Omental fat pad (tissue), 4 donors: ENCODE results near the gene CLEC17A. TPM values are rescaled to one million over a fixed set of nuclear protein-coding genes. Genes with fewer than 3 reads are reported as not detected.
A peak's percentile ranks its signal among the peaks of the same experiment; 100 is the strongest.
"Not testable (repeated sequence)": the region's sequence is repeated elsewhere in the genome, so short reads cannot be mapped to it uniquely, and the experiment has no call there.

ENCODE experiments used
- ATAC-seq: fragments of 150-250 bp; one replicate; pipeline ENCODE4 v1.9.1; 2016; ENCODE audit warnings: mild to moderate bottlenecking, moderate library complexity; ENCODE audit not compliant: low FRiP score
- DNase-seq: peaks from one replicate; pipeline ENCODE4 v3.0.0-alpha.2; 2019; ENCODE audit warnings: low spot score
- total RNA-seq, 4 donors: library from RNA; depleted of rRNA; stranded (reverse); fragments of >200 nt; gene quantifications; one replicate each; pipeline ENCODE4 v1.1.0, GENCODE V29; 2016
- TF ChIP-seq, protein P1 (sequence below), 3 donors: fragments of 450-650 bp; IDR thresholded peaks; one replicate each; pipeline ENCODE4 v1.5.1; 2016 to 2017; ENCODE audit warnings: antibody characterized with exemption in 3 of 3, mild to moderate bottlenecking in 3 of 3, moderate library complexity in 2 of 3

The CLEC17A gene
- total RNA-seq, 4 donors from 2014 or later: 0.19 TPM; not detected in 3

DNA sequence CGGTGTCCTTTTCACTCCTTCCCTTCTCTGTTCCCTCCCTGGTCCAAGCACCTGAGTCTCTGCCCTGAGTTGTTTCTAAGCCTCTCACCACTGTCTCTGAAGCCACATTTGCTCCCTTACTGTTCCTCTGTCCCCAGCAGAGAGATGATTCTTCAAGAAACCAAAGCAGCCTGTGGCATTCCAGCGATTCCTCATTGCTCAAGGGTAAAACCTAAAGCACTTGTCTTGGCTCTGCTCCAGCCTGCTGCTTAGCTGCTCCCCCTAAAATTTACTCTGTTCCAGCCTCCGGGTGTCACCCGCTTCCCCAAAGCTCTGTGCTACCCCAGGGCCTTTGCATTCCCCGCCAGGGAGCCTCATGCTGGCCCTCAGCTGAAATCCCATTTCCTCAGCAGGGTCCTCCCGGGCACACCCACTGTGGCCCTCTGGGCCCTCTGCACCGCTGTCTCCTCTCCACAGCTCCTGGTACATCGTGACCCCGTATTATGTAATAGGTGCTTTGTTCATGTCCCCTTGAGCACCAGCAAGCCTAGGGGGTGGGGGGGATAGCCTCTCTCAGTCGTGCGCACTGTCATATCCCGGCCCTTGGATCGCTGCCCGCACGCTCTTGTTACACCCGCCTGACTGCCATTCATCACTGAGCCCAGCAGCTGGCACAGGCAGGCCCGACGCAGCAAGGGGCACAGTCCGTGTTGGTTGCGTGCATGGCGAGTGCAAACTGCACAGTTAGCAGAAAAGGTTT is 37.7 kb upstream of the CLEC17A start:
- TF ChIP-seq, protein P1, sequence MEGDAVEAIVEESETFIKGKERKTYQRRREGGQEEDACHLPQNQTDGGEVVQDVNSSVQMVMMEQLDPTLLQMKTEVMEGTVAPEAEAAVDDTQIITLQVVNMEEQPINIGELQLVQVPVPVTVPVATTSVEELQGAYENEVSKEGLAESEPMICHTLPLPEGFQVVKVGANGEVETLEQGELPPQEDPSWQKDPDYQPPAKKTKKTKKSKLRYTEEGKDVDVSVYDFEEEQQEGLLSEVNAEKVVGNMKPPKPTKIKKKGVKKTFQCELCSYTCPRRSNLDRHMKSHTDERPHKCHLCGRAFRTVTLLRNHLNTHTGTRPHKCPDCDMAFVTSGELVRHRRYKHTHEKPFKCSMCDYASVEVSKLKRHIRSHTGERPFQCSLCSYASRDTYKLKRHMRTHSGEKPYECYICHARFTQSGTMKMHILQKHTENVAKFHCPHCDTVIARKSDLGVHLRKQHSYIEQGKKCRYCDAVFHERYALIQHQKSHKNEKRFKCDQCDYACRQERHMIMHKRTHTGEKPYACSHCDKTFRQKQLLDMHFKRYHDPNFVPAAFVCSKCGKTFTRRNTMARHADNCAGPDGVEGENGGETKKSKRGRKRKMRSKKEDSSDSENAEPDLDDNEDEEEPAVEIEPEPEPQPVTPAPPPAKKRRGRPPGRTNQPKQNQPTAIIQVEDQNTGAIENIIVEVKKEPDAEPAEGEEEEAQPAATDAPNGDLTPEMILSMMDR (IDR thresholded peaks at IDR 0.05): no peak
- ATAC-seq: no peak
- DNase-seq: no peak

DNA sequence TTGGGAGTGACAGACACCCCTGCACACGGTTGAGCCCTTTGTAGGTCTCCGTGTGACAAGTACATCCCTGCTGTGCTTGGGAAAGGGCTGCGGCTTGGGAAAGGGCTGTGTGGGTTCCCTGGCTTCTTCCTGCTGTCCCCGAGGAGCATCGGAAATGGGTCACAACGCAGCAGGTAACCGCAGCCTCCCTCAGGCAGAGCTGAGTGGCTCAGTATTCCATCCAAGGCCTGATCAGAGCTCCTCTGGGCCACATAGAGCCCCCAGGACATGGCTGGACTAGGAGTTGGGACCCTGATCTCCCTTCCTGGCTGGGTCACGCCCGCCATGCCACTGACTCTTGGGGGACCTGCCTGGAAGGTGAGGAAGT is 37.2 kb upstream of the CLEC17A start:
- ATAC-seq (no peak), DNase-seq (no peak)
- TF ChIP-seq, protein P1 (IDR thresholded peaks at IDR 0.05): no peak

DNA sequence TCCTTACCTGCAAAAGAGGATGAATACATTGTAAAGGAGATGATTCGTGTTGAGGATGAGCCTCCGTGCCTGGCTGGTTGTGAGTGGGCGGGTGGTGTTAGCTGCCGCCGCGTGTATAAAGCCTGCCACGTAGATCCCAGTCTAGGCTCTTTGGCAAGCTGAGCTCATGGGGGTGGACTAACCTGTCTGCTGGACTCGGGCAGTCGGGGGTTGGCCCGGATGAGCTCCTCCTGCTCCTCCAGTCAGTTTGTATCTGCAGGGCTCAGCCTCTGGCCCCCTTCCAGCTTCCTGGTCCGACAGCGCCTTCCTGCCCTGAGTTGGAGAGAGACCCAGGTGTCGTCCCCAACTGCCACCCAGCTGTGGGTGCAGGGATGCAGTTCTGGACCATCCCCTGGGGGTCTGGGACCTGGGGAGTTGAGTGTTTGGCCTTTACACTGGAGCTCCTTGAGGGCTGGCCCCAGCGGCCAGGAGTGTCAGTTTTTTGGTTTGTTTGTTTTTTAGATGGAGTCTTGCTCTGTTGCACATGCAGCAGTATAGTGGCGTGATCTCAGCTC is 32.6 kb upstream of the CLEC17A start:
- TF ChIP-seq, protein P1 (IDR thresholded peaks at IDR 0.05): no peak
- ATAC-seq: peak; percentile 35
- no peak for DNase-seq

DNA sequence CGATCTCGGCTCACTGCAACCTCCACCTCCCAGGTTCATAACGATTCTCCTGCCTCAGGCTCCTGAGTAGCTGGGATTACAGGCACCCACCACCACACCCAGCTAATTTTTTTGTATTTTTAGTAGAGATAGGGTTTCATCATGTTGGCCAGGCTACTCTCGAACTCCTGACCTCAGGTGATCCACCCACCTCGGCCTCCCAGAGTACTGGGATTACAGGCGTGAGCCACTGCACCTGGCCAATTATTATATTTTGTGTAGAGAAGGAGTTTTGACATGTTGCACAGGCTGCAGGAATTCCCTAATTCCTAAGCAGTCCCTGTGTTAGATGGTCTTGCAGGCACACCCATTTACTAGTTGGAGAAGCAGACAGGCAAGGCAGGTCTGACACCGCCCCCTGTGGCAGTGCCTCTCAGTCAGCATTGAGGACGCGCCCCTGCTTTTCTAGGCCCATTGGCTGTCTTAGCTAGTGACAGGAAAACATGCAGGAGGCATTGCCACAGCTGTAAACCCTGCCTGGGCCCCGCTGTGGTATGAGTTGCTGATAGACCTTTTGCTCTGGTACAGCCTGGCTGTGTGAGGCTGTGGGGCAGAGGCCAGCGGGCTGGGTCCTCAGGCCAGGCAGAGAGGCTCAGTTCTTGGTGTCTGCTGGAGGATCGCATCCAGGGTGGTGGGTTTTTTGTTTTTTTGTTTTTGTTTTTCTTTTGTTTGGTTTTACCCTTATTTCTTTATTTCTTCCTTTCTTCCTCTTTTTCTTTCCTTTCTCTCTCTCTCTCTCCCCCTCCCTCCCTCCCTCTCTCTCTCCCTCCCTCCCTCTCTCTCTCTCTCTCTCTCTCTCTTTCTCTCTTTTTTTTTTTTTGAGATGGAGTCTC is 31.5 kb upstream of the CLEC17A start:
- not testable (repeated sequence) for DNase-seq
- peak; percentile 56 for ATAC-seq

DNA sequence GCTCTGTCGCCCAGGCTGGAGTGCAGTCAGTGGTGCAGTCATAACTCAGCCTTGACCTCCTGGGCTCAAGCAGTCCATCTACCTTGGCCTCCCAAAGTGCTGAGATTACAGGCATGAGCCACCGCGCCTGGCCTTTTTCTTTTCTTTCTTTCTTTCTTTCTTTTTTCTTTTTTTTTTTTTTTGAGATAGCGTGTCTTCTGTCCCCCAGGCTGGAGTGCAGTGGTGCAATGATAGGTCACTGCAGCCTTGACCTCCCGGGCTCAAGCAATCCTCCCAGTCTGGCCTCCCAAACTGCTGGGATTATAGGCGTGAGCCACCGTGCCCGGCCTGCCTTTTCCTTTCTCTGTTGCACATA is 30.9 kb upstream of the CLEC17A start:
- DNase-seq, ATAC-seq: not testable (repeated sequence)

DNA sequence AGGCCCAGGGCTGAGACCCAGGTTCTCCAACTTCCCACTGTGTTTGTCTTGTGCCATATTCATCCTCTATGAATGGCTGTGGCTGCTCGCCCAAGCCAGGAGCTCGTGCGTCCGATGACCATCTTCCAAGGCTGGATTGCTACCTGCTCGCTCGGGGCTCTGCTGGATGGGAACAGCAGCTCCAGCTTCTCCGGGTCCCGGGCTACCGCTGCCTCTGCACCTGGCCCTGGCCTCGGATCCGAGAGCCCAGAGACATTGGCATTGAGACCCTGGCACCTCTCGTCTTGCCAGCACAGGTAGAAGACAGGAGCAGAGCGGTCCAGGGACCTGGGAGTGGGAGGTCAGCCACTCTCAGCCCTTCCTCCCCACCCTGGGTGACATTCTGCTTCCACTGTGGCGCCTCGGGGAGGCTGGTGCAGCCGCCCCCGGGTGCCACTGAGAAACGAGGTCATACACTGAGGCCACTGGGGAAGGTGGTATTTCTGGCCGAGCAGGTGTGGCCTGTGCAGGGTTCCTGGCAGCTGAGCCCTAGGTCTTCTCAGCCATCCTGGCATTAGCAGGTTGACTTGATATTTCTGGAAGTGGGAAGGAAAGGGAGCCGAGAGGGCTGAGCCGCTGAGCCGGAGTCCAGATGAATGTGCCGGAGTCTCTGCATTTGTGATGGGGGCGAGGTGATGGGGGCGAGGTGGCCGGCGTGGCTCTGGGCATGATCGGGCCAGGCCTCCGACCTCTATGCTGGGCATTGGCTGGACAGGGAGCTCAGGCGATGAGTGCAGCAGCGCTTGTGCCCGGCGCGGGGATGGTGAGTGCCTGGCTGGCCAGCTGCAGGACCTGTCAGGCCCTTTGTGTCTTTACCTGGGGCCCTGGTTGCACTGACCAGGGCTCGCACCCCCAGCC is 29.6 kb upstream of the CLEC17A start:
- TF ChIP-seq, protein P1 (IDR thresholded peaks at IDR 0.05): no peak
- ATAC-seq (no peak), DNase-seq (no peak)

DNA sequence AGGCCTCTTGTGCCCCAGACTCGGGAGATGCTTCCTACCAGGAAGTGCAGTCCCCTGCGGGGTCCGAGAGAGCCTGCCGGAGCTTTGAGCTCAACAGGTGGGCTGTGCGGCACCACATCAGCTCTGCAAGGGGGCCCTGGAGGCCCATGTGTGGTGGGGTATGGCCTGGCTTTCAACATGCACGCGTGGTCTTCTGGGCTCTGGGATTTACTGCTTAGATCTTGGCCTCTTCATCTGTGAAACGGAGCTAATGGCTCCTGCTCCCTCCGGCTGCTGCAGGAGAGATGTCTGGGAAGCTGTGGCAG is 29.0 kb upstream of the CLEC17A start:
- DNase-seq (no peak), ATAC-seq (no peak)

More for the DNA sequence above, 29.0 kb upstream of the CLEC17A start:
- TF ChIP-seq, protein P1 (IDR thresholded peaks at IDR 0.05): no peak
